Measurements from ENCODE around the gene ELF4.

Gene ELF4

DNA sequence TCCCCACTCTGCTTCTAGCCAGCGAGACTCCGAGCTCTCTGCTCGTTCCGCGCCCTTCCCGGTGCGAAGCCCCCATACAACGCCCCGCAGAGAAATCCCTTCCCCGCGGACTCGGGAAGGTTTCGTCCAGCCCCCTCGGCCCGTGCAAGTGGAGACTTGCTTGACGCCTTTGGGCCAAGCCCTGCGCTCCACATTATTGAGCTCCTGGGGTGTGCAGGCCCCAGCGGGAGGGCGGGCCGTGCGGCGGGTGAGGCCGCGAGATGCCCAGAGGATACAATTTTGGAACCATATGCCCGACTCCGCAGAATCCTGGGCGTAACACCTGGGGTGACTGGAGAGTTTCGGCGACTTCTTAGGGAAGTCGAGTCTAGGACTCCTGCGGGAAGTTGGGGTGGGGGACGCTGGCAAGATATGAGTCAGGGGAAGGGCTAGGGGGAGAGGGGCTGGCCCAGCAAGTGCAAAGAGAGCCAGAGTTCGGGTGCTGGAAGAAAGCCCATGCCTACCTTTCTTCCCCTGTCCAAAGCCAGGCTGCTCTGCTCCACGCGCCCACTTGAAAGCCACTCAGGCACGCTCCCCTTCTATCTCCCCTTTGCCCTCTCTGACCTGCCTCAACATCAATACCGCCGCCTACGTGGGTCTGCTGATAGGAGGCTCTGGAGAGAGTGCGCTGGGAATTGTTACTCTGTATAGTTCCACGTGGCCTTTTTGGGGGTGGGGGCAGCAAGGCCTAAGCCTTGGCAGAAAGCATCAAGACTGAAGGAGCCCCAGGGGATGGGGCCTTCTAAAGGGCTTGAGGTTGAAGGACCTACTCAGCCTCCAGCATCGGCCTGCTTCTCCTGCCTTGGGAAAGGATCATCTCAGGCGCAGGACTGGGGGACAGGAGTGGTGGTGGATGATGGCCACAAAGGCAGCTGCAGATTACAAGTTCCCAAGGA is 1.2 kb upstream of the ELF4 start:
- no peak for DNase-seq

DNA sequence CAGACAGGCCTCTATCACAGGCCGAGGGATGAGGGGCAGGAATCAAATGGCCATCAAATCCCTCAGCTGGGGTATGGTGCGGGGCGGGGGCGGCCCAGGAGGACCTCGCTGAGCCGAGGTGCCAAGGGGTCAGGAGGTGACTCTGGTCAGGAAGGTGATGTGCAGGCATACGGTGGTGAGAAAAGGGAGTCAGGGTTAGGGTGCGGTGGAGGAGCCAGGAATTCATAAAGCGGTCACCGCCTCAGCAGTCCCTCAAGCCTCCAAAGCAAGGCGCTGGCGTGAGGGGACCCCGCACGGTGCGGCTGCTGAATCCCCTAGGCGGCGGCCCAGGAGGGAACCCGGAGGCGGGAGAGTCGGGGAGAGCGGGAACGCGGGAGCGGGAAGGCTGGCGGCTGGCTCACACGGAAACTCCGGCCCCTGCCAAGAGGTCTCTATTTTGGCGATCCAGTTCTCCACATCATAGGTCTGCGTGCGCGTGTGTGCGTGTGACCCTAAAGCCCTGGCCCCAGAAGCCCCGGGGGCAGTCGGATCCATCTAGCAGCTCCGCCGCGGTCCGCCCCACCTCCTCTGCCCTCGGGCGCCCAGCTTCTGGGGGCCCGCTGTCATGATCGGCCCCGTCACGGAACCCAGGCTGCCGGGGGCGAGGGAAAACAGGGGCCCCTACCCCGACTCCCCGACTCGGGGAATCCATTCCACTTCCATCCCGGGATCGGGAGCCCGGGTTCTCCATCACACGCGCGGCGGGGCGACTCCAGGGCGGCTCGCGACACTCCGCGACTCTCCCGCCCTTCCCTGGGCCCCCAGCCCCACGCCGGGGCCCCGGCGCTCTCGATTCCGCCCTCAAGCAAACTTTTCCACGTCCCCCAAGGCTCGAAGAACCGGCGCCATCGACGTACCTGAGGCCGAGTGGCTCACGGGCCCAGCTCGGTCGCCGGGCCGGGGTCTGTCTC is 593 bp downstream of the ELF4 start:
- DNase-seq, result no peak

GRCh38 chrX:130108647-130109428 is 1.5 kb downstream of the ELF4 start:
- DNase-seq, result peak; percentile 31

DNA sequence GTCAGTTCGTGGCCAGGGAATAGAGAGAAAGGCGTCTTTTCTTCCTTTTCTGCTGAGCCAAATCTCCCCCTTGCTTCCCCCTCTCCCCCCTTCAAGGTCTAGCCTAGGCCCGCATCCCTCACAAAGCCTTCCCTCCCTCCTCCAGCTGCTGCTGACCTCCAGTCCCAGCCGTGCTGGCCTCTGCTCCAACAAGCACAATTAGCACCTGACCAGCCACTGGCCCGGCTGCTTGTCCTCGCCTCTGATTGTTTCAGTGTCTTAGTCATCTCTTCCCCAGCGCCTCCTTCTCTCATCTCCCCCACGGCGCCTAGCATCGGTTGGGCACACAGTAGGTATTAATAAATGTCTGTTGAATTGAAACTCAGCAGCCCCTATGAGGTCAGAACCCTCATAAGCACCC is 4.2 kb downstream of the ELF4 start:
- no peak for DNase-seq

GRCh38 chrX:130105244-130105643 is 5.1 kb downstream of the ELF4 start:
- no peak for DNase-seq

DNA sequence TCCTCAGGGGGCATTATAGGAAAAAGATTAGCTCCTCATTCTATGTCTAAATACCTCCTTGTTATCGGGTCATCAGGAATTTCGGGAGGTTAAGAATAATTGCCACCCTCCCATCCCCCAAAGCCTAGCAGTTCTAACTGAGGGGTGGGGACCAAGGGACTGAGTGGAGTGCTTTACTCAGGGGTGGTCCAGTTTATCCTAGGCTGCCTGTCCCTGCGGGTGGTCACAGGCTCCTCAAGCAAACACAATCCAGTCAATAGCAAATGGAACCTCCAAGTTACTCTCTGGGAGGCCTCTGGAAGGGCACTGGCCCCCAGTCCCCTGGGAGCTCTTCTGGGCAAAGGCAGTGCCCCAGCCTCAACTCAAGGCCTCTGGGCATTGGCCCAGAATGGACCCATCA is 6.7 kb downstream of the ELF4 start:
- peak; percentile 17 for DNase-seq

GRCh38 chrX:130100180-130100579 is 10.1 kb downstream of the ELF4 start:
- no peak for DNase-seq

DNA sequence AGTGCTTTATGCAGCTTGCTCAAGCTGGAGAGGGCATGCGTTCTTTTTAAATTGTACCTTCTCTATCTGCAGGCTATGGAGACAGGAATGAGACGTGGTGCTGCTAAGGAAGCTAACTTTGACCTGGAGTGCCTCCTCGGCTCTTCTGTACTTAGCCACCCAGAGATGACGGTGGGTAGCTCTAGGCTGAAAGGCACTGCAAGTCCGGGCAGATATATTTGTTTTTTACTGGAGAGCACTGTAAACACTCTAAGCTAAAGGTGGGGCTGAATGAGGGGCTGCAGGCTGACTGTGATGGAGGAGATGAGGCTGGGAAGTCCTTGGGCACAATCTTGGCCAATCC is 12.1 kb downstream of the ELF4 start:
- DNase-seq, result no peak

- DNase-seq, result peak; percentile 84
These were observed 12.6 kb downstream of the ELF4 start for GRCh38 chrX:130097507-130098209.

DNA sequence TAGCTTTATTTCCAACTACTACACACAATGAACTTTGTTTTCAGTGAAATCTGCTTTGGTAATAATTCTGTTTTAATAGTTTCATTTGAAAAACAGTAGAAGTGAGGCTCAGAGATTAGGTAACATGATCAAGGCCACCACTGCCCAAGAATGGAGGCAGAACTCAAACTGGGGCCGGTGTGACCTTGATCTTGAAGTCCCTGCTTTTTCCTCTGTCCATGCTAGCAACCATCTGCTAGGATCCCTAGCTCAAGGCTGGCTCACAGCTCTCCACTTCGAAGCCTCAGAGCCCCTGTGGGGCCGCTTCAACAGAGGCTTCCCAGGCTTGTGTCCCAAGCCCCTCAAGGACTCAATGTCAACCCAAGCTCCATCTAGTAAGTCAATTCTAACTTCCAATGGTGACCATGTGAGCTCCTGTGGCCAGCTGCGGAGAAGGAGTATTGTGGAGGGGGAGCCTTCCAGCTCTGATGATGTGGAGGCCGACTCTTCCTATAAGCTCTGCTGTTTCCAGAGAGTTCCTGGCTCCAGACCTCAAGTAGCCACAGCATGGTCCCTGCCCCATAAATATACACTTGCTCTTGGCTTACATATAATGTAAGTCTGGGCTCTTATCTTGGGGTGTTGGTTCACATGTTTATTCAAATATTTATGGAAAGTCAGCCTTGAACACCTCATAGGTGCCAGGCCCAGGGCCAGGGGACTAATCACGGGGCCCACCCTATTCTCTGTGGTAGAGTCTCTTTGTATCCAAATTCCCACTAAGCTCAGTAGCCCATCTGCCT is 14.9 kb downstream of the ELF4 start:
- DNase-seq, result no peak

- no peak for DNase-seq
These were observed 15.6 kb downstream of the ELF4 start for GRCh38 chrX:130094696-130095095.

DNA sequence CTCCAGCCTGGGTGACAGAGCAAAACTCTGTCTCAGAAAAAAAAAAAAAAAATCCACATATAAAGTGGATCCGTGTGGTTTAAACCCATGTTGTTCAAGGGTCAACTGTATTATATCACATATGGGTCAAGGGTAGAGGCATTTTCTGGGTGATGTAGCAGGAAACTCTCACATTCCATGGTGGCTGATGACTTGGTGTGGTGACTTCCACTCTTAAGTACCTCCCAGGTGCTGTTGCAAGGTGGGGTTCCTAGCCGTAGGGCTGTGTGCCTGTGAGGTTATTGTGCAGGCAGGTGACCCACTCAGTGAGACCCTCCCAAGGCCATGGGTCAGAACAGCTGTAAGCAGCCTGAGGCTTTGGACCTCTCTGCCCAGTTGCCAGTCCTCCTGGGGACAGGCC is 17.0 kb downstream of the ELF4 start:
- DNase-seq, result no peak

- DNase-seq, result no peak
These were observed 18.2 kb downstream of the ELF4 start for GRCh38 chrX:130091980-130092522.

GRCh38 chrX:130090364-130090763 is 19.9 kb downstream of the ELF4 start:
- no peak for DNase-seq

- no peak for DNase-seq
These were observed 23.7 kb downstream of the ELF4 start for GRCh38 chrX:130086447-130087206.

DNA sequence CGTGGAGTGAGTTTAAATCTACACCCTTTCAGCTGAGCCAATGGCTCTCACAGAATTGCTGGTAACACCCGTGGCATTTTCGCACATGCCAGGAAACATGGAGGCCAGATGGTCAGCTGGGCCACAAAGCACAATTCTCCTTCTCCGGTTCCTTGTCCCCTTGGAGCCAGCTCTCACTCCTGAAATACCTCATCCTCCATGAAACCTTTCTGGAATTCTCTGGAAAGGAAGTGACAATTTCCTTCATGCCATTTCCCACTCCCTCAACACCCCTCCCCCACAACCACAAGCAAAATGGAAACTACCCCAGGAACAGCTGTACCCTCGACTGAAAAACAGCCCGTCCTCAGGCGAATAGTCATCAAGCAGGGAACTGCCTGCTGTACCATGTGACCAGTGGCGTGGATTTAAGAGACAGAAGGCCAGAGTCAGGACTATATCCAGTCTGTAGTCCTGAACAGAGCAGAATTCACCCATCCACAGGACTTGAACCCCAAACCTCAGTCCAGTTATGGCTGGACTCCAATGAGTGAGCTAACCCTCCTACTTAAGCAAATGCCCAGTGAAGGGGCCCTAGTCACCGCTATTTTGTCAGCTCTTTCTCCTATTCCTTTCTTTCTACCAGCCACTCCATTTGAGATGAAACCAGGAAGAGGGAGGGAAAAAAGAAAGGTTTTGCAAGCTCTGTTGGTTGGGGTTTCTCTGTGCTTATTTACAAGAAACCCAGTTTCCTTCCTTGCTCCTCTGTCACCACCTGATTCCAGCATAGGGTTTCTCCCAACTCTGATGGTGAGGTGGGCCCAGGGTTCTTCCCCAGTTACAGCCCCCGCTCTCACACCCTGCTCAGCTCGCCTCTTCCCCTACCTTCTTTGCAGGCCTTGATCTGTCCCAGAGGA is 24.5 kb downstream of the ELF4 start:
- no peak for DNase-seq

- no peak for DNase-seq
These were observed 25.6 kb downstream of the ELF4 start for GRCh38 chrX:130084631-130085237.

DNA sequence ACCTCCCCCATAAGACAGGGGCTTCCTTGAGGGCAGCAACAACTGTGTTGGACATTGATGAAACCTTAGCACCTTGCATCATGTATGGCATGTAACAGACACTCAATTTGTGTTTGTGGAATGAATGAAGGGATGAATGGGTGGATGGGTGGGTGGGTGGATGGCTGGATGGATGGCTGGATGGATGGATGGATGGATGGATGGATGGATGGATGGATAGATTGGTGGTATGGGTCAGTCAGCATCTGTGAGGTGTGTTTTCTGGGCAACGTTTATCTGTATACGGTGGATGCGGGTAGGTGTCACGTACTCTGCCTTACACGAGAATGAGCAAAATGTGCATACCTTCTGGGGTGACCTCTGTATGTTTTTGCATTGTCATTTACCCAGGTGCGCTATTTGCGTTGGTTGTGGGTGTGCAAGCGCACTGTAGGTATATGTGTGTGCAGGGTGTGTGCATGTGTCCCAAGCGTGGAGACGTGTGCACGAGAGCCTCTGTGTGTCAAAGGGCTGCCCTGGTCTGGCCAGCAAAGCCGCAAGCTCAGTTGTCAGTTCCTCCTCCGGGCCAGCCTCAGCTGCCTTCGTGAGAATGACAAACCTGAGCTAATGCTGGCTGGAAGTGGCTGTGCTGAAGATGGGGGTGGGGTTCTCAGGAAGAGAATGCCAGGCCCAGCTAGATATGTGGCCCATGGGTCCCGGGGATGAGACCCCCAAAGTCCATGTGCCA is 26.5 kb downstream of the ELF4 start:
- no peak for DNase-seq
